Activated CD4-positive, alpha-beta T cell treated with anti-CD3 and anti-CD28 coated beads, Interleukin-2, Interleukin-6, amounts not matched to agents 100 ng/mL and 50 ng/mL, durations not matched to agents 16 hours and 8 hours (primary cell): ENCODE results near the gene RAPGEF1.
A peak's percentile ranks its signal among the peaks of the same experiment; 100 is the strongest.
"Not testable (repeated sequence)": the region's sequence is repeated elsewhere in the genome, so short reads cannot be mapped to it uniquely, and the experiment has no call there.

Experiments used
- DNase-seq: peaks from one replicate; pipeline ENCODE4 v3.0.0-alpha.2; 2020

RAPGEF1 gene

DNA sequence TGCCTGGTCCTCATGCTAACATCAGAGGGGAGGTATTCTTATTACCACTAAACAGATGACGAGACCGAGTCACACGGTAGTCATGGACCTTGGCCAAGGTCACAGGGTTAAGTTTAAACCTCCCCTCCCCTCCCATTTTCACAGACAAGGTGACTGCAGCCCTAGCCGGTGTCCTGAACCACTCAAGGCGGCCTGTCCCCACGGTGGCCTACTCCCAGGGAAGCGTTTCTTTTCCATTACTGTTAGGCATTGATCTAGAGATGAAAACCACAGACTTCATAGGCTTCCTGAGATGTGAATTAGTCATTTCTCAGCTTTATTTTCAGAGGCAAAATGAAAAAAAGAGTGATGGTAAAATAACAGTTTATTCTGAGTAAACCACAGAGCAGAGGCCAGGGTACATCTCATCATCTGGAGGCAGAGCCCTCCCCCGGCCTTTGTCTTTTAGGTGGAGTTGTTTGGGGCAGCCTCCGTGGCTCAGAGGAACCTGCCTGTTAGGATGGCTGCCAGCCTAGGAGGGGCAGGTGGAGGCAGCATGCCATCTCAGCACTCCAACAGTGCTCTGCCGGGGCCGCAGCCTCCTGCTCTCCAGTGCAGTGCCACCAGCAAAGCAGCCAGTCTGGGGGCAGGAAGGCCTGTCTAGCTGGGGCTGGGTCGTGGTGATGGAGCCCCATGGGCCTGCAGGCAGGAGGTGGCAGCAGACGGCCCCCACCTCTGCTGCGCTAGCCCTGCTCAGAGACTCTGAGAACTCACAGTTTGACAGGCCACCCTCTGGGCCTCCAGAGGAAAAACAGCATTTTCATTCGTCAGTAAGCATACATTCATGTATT is 71.2 kb downstream of the RAPGEF1 start:
- DNase-seq, result peak; percentile 88

GRCh38 chr9:131668057-131668438 is 71.8 kb downstream of the RAPGEF1 start:
- no peak for DNase-seq

GRCh38 chr9:131667576-131667975 is 72.3 kb downstream of the RAPGEF1 start:
- peak; percentile 89 for DNase-seq

GRCh38 chr9:131666774-131667173 is 73.1 kb downstream of the RAPGEF1 start:
- peak; percentile 27 for DNase-seq

DNA sequence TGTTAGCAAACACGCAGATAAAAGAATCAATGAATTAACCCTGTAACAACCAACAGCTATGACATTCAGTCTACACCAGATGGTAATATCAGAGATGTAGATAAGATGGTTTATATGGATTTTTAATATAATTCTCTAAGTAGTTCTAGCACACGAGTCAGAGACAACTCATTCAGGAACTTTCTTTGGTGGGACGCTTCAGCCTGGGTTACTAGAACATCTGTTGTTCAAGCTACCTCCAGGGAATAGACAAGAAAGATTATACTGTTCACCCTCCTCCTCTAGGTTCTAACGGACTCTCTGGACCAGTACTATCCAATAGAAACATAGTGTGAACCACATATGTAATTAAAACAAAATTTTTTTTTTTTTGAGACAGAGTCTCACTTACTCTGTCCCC is 73.8 kb downstream of the RAPGEF1 start:
- DNase-seq, result no peak

GRCh38 chr9:131663288-131663687 is 76.6 kb downstream of the RAPGEF1 start:
- no peak for DNase-seq

DNA sequence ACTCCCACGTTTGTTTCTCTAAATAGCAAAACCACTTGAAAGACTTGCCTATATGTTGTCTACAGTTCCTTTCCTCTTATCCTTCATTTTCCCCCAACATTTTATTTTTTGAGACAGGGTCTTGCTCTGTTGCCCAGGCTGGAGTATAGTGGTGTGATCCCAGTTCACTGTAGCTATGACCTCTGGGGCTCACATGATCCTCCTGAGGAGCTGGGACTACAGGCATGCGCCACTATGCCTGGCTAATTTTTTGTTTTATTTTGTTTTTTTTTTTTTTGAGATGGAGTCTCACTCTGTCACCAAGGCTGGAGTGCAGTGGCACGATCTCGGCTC is 77.6 kb downstream of the RAPGEF1 start:
- DNase-seq, result not testable (repeated sequence)

GRCh38 chr9:131661568-131662288 is 78.1 kb downstream of the RAPGEF1 start:
- peak; percentile 68 for DNase-seq

DNA sequence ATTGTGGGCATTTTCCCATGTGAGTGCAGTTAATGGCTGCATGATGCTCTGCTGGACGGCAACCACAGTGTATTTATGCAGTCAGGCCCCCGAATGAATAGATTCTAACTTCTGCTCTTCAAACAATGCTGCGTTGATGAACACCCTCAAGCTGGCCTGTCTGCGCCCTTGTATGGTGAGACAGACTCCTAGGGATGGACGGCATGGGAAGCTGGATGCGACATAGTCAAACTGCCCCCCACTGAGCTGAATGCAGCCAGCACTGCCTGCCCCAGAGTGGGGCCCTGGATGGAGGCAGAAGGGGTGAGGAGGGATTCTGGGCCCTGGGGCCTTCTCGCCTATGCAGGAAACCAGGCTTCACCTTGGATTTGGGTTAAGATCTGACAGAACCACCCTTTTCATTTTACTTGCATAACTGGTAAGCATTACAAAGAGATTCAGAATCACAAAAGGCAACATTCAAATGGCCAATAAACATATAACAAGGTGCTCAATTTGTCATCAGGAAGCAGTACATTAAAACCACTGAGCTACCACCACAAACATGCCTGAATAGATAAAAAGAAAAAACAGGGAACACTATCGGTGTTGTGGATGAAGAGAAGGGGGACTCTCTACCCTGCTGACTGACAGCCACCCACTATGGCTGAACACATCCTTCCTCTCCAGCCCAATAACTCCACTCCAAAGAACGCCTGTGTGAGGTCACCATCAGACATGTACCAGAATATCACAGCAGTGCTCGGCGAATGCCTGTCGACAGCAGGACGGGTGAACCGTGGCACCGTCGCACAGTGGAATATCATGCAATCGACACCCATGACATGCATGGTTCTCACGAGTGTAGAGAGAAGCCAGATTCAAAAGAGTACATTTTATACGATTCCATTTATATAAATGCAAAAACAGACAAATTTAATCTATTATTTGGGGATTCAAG is 79.1 kb downstream of the RAPGEF1 start:
- DNase-seq, result no peak

DNA sequence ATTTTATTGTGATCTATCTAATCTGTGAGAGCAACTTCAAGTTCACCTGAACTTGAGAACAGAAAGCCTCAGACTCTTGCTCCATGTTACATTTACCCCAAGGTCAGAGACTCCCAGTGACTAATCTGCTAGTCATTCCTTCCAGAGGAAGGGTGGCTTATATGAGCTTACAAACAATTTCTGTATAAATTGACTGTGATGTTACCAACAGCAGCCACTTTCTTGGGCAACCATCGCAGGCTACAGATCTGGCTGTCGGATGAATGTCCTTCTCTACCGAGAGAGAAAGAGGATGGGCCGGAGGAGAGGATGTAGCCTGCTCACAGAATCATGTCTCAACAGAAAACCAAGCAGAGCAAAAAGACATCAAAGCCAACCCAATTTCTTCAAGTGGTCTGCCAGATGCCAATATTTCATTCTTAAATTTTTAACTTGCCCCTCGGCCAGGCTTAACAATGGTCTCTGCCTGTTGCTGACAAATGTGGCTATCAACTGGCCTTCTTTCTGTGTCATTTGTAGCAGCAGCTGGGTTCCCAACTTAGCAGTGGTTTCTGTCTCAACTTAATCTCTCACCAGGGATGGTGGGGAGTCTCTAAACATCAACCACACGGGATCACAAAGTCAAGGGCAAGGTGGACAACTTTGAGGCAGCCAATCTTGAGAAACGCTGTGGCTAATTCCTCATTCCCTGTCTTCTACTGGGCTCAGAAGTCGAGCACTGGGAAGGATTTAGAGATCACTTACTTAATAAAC is 81.3 kb downstream of the RAPGEF1 start:
- DNase-seq, result peak; percentile 80

GRCh38 chr9:131657940-131658339 is 81.9 kb downstream of the RAPGEF1 start:
- DNase-seq, result no peak

DNA sequence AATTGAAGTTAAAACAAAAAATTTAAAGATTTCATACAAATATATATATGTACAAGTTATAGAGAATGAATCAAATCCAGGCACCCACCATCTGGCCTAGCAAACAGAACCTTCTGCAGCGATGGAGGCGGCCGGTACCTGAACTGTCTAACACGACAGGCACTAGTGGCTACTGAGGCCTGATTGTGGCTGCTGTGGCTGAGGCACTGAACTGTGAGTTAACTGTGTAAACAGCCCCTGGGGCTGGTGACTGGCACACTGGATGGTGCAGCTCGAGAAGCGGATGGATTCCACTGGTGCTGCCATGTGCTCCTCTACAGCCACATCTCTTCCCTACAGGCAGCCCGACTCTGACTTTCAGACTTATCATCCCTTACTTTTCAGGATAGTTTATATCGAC is 82.4 kb downstream of the RAPGEF1 start:
- no peak for DNase-seq

DNA sequence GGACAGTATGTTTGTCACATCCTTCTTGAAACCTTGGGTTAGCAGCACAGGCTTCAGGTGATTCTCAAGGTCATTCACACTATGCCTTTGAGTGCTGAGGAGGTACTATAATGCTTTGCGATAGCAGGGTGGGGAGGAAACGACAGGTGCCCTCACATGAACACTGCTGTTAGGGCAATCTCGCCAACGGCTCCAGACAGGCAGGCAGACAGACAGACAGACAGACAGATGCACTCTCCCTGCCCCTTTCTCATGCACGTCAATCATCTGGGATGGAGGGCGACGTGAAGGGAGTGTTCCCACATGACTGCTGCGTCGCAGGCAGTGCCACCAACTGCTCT is 82.9 kb downstream of the RAPGEF1 start:
- DNase-seq, result peak; percentile 42

DNA sequence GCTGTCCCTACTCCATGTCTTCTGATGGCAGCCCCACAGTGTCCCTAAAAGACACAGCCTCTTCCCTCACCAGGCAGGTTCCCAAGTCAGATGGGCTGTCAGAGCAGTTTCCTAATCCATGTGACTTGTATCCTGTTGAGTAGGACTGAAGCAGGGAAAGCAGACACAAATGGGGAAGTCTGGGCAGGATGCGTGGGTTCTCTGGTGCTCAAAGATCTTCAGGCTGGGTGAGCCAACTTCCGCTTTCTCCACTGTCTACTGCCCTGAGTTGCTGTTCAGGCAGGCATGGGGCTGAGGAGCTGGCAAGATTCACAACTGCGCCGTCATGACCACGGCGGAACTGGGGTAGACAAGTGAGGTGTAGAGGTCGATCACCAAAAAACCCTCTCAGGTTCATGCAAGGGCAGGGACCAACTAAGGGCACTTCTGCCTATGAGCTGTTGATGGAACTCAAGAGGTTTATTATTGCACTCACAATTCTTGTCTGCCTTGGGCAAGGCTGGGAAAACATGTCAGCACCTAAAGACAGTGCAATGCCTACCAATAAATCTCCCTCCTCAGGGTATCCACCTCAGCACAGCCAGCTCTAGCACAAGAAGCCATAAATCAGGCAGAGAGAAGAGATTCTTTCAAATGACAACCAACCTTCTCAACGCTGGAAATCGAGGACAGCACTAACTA is 83.4 kb downstream of the RAPGEF1 start:
- peak; percentile 73 for DNase-seq

- not testable (repeated sequence) for DNase-seq
These were observed 85.5 kb downstream of the RAPGEF1 start for GRCh38 chr9:131654369-131654768.

DNA sequence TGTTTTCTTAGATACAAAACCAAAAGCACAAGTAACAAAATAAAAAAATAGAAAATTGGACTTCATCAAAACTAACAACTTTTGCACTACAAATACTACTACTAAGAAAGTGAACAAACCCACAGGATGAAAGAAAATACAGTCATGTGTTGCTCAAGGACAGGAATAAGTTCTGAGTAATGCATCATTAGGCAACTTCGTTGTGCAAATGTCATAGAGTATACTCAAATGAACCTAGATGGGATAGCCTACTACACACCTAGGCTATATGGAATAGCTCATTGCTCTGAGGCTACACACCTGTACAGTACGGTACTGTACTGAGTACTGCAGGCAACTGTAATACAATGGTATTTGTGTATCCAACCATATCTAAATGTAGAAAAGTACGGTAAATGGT is 88.3 kb downstream of the RAPGEF1 start:
- peak; percentile 57 for DNase-seq

DNA sequence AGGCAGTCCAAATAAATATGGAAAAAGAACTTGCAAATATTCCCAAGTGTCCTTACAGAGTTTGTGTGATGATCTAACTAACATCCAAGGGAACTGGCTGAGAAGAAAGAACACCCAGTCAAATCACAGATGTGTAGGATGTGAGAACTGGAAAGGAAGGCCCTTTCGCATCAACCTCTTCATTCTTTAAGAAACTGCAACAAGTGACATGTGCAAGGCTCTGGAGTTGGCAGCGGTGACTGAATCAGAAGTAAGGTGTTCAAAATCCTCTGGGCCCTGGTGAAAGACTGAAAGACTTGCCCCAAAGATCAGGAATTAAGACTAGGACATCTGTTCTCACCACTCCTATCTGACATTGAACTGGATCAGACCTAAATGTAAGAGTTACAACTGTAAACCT is 88.7 kb downstream of the RAPGEF1 start:
- DNase-seq, result peak; percentile 23

- no peak for DNase-seq
These were observed 89.6 kb downstream of the RAPGEF1 start for GRCh38 chr9:131650254-131650653.

DNA sequence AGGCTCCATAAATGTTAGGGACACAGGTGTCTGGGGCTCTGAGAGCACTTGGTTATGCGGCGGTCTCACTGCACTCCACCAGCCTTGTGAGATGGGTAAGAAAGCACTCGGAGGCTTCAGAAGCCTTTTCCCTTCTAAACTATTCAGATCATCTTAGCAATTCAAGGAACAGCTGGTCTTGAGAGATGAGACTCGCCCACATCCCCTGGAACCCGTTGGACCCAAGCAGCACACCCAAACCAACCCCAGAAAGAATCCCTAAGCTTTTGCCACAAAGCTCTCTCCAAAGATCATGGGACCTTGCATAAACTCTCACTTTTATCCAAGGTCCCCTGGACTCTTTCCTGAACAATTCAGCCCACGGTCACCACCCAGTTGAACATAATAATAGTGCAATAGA is 90.2 kb downstream of the RAPGEF1 start:
- no peak for DNase-seq

- DNase-seq, result peak; percentile 75
These were observed 94.6 kb downstream of the RAPGEF1 start for GRCh38 chr9:131645078-131645776.

DNA sequence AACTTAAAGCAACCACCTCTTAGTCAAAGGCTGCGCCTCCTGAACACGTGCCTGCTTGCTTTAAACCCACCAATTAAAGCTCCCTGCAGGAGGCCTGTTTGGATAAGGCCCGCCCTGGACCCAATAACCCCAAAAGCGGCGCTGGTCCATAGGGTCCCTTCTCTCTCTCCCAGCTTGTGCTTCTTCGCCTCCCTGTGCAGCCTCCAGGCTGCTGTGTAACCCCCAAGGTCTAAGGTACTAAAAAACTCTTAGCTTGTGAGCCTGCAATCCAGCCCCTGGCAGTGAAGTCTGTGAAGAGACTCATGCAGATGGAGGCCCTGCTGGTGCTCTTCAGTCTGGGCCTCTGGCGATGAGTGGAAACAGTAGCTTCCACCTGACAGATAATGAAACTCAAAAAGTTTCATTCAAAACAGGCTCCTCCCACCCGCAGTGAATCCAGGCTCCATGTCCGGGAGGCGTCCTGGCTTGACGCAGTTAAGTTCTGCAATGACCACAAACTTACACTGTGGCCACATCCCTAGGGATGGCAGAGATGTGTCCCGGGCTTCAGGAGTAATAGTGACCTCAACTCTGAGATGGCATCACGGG is 97.3 kb downstream of the RAPGEF1 start:
- peak; percentile 87 for DNase-seq
